WTC11 (cell line): ENCODE results near the gene ZNF516.

Experiments
- ATF3 ChIP-seq: sonication (generic); formaldehyde crosslinking; conservative IDR thresholded peaks from 2 replicates; pipeline ENCODE4 v1.8.1; 2022; ENCODE audit warnings: mild to moderate bottlenecking, missing genetic modification reagents
- CTCF ChIP-seq: fragments of 200-600 bp; IDR thresholded peaks from 2 replicates; pipeline ENCODE4 v1.8.0; 2022; ENCODE audit warnings: antibody characterized with exemption
- FOXJ3 ChIP-seq: sonication (generic); formaldehyde crosslinking; IDR thresholded peaks from 2 replicates; pipeline ENCODE4 v1.9.0; 2021; ENCODE audit warnings: missing genetic modification reagents, mild to moderate bottlenecking, borderline replicate concordance
- ZNF263 ChIP-seq: sonication (generic); formaldehyde crosslinking; IDR thresholded peaks from 2 replicates; pipeline ENCODE4 v1.8.1; 2022; ENCODE audit warnings: low read depth, mild to moderate bottlenecking, moderate library complexity, missing genetic modification reagents
- TF ChIP-seq, protein P1 (sequence below): sonication (generic); formaldehyde crosslinking; conservative IDR thresholded peaks from 2 replicates; pipeline ENCODE4 v1.8.1; 2023; ENCODE audit warnings: mild to moderate bottlenecking, low read depth, missing genetic modification reagents, moderate library complexity
- TF ChIP-seq, protein P2 (sequence below): sonication (generic); formaldehyde crosslinking; IDR thresholded peaks from 2 replicates; pipeline ENCODE4 v1.8.1; 2022; ENCODE audit warnings: missing genetic modification reagents, borderline replicate concordance

- no peak for TF ChIP-seq FOXJ3 (CRISPR knock-in tag)
- no peak for TF ChIP-seq ATF3 (CRISPR knock-in tag)
- peak; percentile 88 for TF ChIP-seq CTCF
- TF ChIP-seq, protein P1, sequence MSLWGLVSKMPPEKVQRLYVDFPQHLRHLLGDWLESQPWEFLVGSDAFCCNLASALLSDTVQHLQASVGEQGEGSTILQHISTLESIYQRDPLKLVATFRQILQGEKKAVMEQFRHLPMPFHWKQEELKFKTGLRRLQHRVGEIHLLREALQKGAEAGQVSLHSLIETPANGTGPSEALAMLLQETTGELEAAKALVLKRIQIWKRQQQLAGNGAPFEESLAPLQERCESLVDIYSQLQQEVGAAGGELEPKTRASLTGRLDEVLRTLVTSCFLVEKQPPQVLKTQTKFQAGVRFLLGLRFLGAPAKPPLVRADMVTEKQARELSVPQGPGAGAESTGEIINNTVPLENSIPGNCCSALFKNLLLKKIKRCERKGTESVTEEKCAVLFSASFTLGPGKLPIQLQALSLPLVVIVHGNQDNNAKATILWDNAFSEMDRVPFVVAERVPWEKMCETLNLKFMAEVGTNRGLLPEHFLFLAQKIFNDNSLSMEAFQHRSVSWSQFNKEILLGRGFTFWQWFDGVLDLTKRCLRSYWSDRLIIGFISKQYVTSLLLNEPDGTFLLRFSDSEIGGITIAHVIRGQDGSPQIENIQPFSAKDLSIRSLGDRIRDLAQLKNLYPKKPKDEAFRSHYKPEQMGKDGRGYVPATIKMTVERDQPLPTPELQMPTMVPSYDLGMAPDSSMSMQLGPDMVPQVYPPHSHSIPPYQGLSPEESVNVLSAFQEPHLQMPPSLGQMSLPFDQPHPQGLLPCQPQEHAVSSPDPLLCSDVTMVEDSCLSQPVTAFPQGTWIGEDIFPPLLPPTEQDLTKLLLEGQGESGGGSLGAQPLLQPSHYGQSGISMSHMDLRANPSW (CRISPR knock-in tag): no peak
- TF ChIP-seq ZNF263 (CRISPR knock-in tag): no peak
- TF ChIP-seq, protein P2, sequence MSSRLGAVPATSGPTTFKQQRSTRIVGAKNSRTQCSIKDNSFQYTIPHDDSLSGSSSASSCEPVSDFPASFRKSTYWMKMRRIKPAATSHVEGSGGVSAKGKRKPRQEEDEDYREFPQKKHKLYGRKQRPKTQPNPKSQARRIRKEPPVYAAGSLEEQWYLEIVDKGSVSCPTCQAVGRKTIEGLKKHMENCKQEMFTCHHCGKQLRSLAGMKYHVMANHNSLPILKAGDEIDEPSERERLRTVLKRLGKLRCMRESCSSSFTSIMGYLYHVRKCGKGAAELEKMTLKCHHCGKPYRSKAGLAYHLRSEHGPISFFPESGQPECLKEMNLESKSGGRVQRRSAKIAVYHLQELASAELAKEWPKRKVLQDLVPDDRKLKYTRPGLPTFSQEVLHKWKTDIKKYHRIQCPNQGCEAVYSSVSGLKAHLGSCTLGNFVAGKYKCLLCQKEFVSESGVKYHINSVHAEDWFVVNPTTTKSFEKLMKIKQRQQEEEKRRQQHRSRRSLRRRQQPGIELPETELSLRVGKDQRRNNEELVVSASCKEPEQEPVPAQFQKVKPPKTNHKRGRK (CRISPR knock-in tag): no peak
Measured at GRCh38 chr18:76349067-76349715, 145.9 kb downstream of the ZNF516 start.
